Right lobe of liver (tissue), 6 donors: Measurements from ENCODE around the gene SLC39A1. TPM values are rescaled to one million over a fixed set of nuclear protein-coding genes. Genes with fewer than 3 reads are reported as not detected.

Experiments
- ATAC-seq, 4 donors: fragments of 200-7000 bp; cut with Tn5 transposase; one replicate each; pipeline ENCODE4 v1.9.1; 2020; ENCODE audit warnings: mild to moderate bottlenecking in 4 of 4, moderate library complexity in 4 of 4
- DNase-seq, 3 donors: peaks; one replicate each; pipeline ENCODE4 v3.0.0-alpha.2; 2020
- H3K27ac ChIP-seq, 3 donors: fragments of 200-600 bp; one replicate each; pipeline ENCODE4 v1.8.0; 2022
- H3K27me3 ChIP-seq, 2 donors: fragments of 200-600 bp; one replicate each; pipeline ENCODE4 v1.8.0; 2022
- H3K36me3 ChIP-seq, 4 donors: fragments of 200-600 bp; sonication (generic) in 1 of 4; one replicate each; pipeline versions ENCODE4 v1.5.1 to v1.8.0; 2017 to 2022; ENCODE audit warnings: control low read depth in 1 of 4
- H3K4me1 ChIP-seq, 4 donors: fragments of 200-600 bp; sonication (generic) in 1 of 4; one replicate each; pipeline versions ENCODE4 v1.5.1 to v1.8.0; 2017 to 2022; ENCODE audit warnings: control low read depth in 1 of 4
- H3K4me3 ChIP-seq, 3 donors: fragments of 200-600 bp; one replicate each; pipeline ENCODE4 v1.8.0; 2022
- H3K9me3 ChIP-seq, 4 donors: fragments of 200-600 bp; sonication (generic) in 1 of 4; one replicate each; pipeline versions ENCODE4 v1.5.1 to v1.8.0; 2017 to 2022; ENCODE audit warnings: control low read depth in 1 of 4
- POLR2A ChIP-seq: fragments of 450-650 bp; IDR thresholded peaks from one replicate; pipeline ENCODE4 v1.6.1; 2017; ENCODE audit warnings: antibody characterized with exemption, mild to moderate bottlenecking
- WGBS: methylation state at CpG from one replicate; pipeline ENCODE4 v1.1.6; 2018; ENCODE audit warnings: low coverage, low lambda C conversion rate; ENCODE audit not compliant: insufficient coverage; ENCODE audit errors: missing lambda C conversion rate; 5-methylcytosine and 5-hydroxymethylcytosine counted together
- intact Hi-C, 2 donors: fragments of 100-400 bp; cut with DNase I; formaldehyde crosslinking; loops; one replicate each; pipeline versions ENCODE4 v1.11.2 to v1.14.1; 2022
- total RNA-seq, 6 experiments: library from RNA; depleted of rRNA in 2 of 6; stranded (reverse); fragments of >200 nt in 2 of 6; fragmentation: NEBNext Ultra II Directional in 3 of 6; extraction: Animal tissue kit (Norgen Biotek cat#: 25700) in 3 of 6; gene quantifications; one replicate each; pipeline versions ENCODE4 v1.1.0 to v1.2.4, GENCODE V29; 2016 to 2023
- TF ChIP-seq, protein P1 (sequence below), 4 donors: fragments of 200-600 bp in 3 of 4; fragments of 450-650 bp in 1 of 4; IDR thresholded peaks; one replicate each; pipeline versions ENCODE4 v1.5.1 to v1.8.0; 2016 to 2022; ENCODE audit warnings: antibody characterized with exemption in 4 of 4, mild to moderate bottlenecking in 2 of 4
- donor health status: DM: no; HTN: yes; CAD: no.
- donor health status: DM: no; HTN: no; CAD: no.
- donor health status: DM: no; HTN: no; CAD: no.
- donor health status: DM: no; HTN: yes; CAD: no.
- donor health status: DM: no; HTN: yes; CAD: no.

SLC39A1 gene
- total RNA-seq, 6 experiments from 2014 or later = 33.0 to 63.6 (median 47.7) TPM

- ATAC-seq (no peak), DNase-seq (peak in 1 of 3 donors; percentile 50)
- 76% methylated on average over 5 of the region's 34 CpGs for whole genome bisulfite sequencing
- intact Hi-C loops = no loop called here
- Histone ChIP-seq H3K36me3 (peaks cover 0 to 20% (median 7%) of the 10 kb centered on the region in 4 donors), H3K4me1 (peaks cover 0 to 30% (median 15%) of the 10 kb centered on the region in 4 donors), H3K9me3 (no peaks in the 10 kb centered on the region), H3K4me3 (no peak overlapping the region), H3K27ac (peak overlapping the region in 1 of 3 donors; percentile 75), H3K27me3 (no peaks in the 10 kb centered on the region)
- no peak for TF ChIP-seq POLR2A
Measured at GRCh38 chr1:153941826-153942725, 21.3 kb downstream of the SLC39A1 start.

- peaks cover 0 to 34% (median 15%) of the 10 kb centered on the region in 4 donors for H3K36me3 ChIP-seq
- H3K4me1 ChIP-seq = peaks cover 0 to 25% (median 12%) of the 10 kb centered on the region in 4 donors
- no peaks in the 10 kb centered on the region for H3K9me3 ChIP-seq
- H3K27me3 ChIP-seq = no peaks in the 10 kb centered on the region
- intact Hi-C loops = no loop called here
- TF ChIP-seq, protein P1, sequence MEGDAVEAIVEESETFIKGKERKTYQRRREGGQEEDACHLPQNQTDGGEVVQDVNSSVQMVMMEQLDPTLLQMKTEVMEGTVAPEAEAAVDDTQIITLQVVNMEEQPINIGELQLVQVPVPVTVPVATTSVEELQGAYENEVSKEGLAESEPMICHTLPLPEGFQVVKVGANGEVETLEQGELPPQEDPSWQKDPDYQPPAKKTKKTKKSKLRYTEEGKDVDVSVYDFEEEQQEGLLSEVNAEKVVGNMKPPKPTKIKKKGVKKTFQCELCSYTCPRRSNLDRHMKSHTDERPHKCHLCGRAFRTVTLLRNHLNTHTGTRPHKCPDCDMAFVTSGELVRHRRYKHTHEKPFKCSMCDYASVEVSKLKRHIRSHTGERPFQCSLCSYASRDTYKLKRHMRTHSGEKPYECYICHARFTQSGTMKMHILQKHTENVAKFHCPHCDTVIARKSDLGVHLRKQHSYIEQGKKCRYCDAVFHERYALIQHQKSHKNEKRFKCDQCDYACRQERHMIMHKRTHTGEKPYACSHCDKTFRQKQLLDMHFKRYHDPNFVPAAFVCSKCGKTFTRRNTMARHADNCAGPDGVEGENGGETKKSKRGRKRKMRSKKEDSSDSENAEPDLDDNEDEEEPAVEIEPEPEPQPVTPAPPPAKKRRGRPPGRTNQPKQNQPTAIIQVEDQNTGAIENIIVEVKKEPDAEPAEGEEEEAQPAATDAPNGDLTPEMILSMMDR (IDR thresholded peaks at IDR 0.05) = no peak
- TF ChIP-seq POLR2A = no peak
- ATAC-seq (no peak), DNase-seq (peak in 1 of 3 donors; percentile 48)
- no CpG with 5 or more reads among the region's 8 CpGs for WGBS
- no peak overlapping the region for H3K27ac ChIP-seq
- no peak overlapping the region for H3K4me3 ChIP-seq
Measured at GRCh38 chr1:153940756-153941155, 22.6 kb downstream of the SLC39A1 start.

DNA sequence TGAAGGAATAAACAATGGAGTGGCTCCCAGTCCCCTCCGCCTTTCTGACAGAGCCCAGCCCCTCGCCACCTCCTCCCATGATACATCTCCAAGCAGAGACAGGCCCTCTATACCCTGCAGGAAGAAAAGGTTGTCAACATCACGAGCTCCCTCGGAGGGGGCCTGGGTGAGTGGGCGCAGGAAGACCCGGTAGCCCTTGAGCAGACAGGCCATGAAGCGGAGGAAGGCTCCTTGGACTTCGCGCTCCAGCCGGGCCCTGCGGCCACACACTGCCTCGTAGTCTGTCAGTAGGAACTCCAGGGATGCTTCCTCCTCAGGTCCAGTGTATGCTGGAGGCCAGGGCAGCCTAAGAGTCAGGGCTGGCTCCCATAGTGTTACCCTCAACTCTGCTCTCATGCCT, 23.9 kb downstream of the SLC39A1 start:
- WGBS = 88% methylated on average over 5 of the region's 12 CpGs
- ATAC-seq (no peak), DNase-seq (peak in 1 of 3 donors; percentile 44)

GRCh38 chr1:153938996-153939395, 24.3 kb downstream of the SLC39A1 start:
- peak in 1 of 3 donors; percentile 29 for DNase-seq
- Histone ChIP-seq H3K4me1 (peaks cover 0 to 19% (median 11%) of the 10 kb centered on the region in 4 donors), H3K36me3 (peaks cover 0 to 49% (median 21%) of the 10 kb centered on the region in 4 donors), H3K27me3 (no peaks in the 10 kb centered on the region), H3K4me3 (no peak overlapping the region), H3K27ac (no peak overlapping the region), H3K9me3 (no peaks in the 10 kb centered on the region)
- intact Hi-C loops = no loop called here
- no peak for TF ChIP-seq POLR2A
- TF ChIP-seq, protein P1 (IDR thresholded peaks at IDR 0.05) = no peak
- ATAC-seq = no peak
- 71% methylated on average over 1 of the region's 3 CpGs for WGBS

More for the DNA sequence above, 23.9 kb downstream of the SLC39A1 start:
- H3K27me3 ChIP-seq = no peaks in the 10 kb centered on the region
- H3K9me3 ChIP-seq = no peaks in the 10 kb centered on the region
- H3K4me1 ChIP-seq = peaks cover 0 to 23% (median 12%) of the 10 kb centered on the region in 4 donors
- peaks cover 0 to 44% (median 20%) of the 10 kb centered on the region in 4 donors for H3K36me3 ChIP-seq
- H3K4me3 ChIP-seq = no peak overlapping the region
- TF ChIP-seq, protein P1 (IDR thresholded peaks at IDR 0.05) = no peak
- no peak for TF ChIP-seq POLR2A
- intact Hi-C loops = no loop called here
- H3K27ac ChIP-seq = no peak overlapping the region

- Histone ChIP-seq H3K4me1 (peaks cover 0 to 2% (median 0%) of the 10 kb centered on the region in 4 donors), H3K9me3 (no peaks in the 10 kb centered on the region), H3K4me3 (no peak overlapping the region), H3K27ac (no peak overlapping the region), H3K27me3 (no peaks in the 10 kb centered on the region), H3K36me3 (peaks cover 5 to 61% (median 24%) of the 10 kb centered on the region in 4 donors)
- no peak for TF ChIP-seq POLR2A
- TF ChIP-seq, protein P1 (IDR thresholded peaks at IDR 0.05) = no peak
- 100% methylated on average over 5 of the region's 10 CpGs for WGBS
- intact Hi-C loops = no loop called here
- ATAC-seq (no peak), DNase-seq (peak in 1 of 3 donors; percentile 30)
Measured at GRCh38 chr1:153937331-153937730, 26.0 kb downstream of the SLC39A1 start.
